ENCODE data around the gene RTTN.
"Not testable (repeated sequence)": the region's sequence is repeated elsewhere in the genome, so short reads cannot be mapped to it uniquely, and the experiment has no call there.

RTTN gene

GRCh38 chr18:70149156-70149555 is 56.3 kb downstream of the RTTN start:
- no peak for FAIRE-seq

- FAIRE-seq: no peak
These were observed 57.2 kb downstream of the RTTN start for GRCh38 chr18:70148039-70148938.

DNA sequence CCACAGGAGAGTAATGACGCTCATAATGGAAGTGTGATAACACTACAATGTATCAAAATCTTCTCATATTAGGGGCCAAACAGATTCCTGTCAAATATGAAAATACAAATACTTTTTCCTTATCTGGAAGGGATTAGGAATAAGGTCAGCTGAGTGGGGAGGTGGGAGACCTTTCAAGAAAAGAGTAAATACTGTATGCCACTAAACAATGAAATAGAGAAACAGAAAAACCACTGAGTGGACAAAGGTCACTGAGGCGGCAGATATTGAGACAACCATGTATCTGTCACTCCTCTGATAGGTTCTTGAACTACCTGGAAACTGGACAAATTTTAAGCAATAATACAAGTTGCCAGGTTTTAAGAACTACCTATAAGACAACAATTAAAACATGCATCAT is 59.3 kb downstream of the RTTN start:
- FAIRE-seq: no peak

GRCh38 chr18:70142001-70142400 is 63.5 kb downstream of the RTTN start:
- no peak for FAIRE-seq

DNA sequence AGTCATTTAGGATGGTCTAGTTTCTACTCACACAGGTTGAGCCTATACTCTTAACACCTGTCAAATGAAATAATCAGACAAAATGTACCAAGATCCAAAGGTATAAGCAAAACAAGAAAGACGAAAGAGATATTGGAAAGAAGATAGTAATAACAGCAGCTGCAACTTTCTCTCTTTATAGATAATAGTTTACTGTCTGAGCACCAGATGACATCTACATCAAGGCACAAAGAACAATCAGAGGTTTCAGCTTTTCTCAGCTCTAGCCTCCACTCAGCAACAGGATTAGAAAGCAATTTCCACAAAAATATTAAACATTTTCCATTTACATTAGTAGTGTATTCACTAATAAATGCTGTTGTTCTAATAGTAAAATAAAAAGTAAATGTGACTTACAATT is 66.3 kb downstream of the RTTN start:
- no peak for FAIRE-seq

GRCh38 chr18:70135604-70136003 is 69.9 kb downstream of the RTTN start:
- no peak for FAIRE-seq

GRCh38 chr18:70132999-70133398 is 72.5 kb downstream of the RTTN start:
- no peak for FAIRE-seq

- no peak for FAIRE-seq
These were observed 77.2 kb downstream of the RTTN start for GRCh38 chr18:70128271-70128670.

DNA sequence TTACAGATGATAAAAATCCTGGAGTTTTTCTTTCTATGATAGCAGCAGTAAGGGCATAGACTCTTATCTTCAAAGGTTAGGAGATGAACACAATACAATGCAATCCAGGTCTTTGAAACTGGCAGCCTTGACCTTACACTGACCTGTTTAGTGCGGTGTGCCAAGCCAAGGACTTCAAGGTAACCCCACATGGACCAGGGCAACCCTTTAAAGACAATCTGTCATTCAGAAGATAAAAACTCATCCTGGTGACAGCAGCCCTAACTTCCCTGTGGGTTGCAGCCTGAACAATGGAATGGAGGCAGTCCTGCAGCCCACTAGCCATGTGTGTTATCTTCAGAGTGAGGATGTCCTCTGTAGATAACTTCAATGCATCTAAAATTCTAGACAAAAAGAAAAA is 78.1 kb downstream of the RTTN start:
- FAIRE-seq: no peak

DNA sequence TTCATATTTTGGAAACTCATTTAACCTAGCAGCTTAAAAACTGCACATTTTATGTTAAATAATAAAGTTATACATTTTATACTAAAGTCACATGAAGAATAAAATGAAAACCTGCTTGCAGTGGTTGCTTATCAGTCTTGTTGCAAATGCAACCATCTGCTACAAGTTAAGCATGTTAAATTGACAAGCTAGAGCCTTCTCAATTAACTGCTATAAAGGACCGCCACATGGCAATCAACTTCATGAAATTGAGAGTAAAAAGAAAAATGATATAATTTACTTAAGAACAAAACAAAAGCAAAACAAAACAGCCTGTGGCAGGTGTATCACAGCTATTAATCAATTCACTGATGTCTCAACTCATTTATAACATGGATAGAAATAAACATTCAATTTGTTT is 78.7 kb downstream of the RTTN start:
- FAIRE-seq: no peak

- no peak for FAIRE-seq
These were observed 81.3 kb downstream of the RTTN start for GRCh38 chr18:70124139-70124538.

GRCh38 chr18:70121842-70122241 is 83.6 kb downstream of the RTTN start:
- FAIRE-seq: no peak

DNA sequence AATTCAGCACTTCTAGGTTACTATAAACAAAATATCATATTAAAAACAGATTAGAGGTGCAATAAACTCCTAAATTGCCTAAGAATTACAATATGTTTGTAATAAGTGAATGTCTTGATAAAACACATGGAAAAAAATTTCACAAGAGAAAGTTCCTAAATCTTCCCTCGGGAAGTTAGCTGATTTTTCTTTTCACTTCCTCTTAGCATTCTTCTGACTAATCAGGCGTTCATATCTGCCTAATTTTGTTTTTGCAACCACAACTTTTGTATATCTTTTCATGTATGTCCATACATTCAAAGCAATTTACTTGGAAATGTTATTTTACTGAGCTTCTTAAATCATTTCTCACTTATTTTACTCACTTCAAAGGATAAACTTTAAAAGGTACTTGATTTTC is 88.5 kb downstream of the RTTN start:
- no peak for FAIRE-seq

DNA sequence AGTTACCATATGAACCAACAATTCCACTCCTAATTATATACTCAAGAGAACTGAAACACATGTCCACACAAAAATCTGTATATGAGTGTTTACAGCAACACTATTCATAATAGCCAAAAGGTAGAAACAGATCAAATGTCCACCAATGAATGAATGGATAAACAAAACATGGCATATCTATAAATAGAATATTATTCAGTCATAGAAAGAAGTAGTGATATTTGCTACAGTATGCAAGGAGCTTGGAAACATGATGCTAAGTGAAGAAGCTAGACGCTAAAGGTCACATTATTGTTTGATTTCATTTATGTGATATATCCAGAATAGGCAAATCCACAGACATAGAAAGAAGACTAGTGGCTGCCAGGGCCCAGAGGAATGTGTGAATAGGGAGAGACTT is 92.0 kb downstream of the RTTN start:
- FAIRE-seq: no peak

- no peak for FAIRE-seq
These were observed 94.8 kb downstream of the RTTN start for GRCh38 chr18:70110678-70111077.

GRCh38 chr18:70107091-70107490 is 98.4 kb downstream of the RTTN start:
- no peak for FAIRE-seq

- not testable (repeated sequence) for FAIRE-seq
These were observed 102.6 kb downstream of the RTTN start for GRCh38 chr18:70102854-70103253.

DNA sequence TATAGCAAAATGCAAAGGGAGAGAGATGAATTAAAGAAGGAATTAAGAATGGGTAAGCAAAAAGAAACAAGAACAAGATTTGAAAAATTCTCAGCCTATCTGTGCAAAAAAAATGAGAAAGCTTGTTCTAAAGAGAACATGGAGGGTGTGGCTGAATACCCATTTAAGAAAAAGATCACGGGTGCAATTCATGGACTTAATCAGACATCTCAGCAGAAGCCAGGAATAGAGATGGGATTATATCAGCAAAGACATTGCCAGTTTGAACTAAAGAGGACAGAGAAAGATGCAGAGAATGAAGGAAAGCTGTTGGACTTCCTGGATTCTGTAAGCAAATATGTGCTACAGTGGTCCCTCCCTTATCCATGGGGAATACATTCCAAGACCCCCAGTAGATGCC is 115.6 kb downstream of the RTTN start:
- no peak for FAIRE-seq

DNA sequence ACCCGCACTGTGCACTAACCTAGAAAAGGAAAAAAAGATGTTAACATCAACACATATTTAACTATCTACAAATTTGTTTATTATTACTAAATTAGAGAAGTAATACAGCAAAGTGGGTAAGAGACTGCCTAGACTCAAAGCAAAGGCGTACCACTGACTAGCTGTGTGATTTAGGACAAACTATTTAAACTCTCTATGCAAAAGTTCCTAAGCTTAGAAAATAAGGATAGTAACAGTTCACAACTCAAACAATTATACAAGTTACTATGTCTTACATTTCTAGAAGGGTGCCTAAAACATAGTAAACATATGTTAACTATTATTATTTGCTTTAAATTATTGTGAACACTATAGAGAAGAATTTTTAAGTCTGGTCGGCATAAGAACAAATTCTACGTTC is 119.4 kb downstream of the RTTN start:
- no peak for FAIRE-seq

- no peak for FAIRE-seq
These were observed 119.8 kb downstream of the RTTN start for GRCh38 chr18:70085641-70086040.

DNA sequence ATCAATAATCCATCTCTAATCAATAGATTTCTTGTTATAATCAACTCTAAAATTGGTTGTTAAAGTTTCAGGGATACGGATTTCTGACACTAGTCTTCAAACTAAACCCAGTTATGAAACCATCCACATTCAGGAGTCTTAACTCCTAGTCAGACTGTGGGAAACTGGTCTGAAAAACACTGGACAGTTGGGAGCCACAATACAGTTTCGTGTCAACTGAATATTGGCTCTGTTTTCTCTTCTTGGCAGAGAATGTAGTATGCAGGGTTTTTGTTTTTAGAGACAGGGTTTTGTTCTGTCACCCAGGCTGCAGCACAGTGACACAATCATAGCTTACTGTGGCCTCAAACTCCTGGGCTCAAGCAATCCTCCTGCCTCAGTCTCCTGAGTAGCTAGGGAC is 123.1 kb downstream of the RTTN start:
- FAIRE-seq: no peak

DNA sequence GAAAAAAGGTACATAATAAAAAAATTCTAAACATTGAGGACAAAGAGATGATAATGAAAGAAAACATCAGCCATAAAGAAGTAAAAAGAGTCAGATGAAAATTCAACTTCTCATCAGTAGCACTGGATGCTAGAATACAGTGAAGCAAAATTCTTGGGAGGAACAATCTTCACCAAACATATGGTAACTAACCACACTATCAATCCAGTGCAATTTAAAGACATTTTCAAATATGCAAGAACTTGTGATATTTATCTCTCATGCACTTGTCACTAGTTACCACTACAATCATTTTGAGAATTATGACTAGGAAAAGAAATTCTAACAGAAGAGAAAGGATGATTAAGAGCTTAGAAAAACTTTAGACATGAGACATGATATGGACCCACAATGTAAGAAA is 127.4 kb downstream of the RTTN start:
- FAIRE-seq: no peak

DNA sequence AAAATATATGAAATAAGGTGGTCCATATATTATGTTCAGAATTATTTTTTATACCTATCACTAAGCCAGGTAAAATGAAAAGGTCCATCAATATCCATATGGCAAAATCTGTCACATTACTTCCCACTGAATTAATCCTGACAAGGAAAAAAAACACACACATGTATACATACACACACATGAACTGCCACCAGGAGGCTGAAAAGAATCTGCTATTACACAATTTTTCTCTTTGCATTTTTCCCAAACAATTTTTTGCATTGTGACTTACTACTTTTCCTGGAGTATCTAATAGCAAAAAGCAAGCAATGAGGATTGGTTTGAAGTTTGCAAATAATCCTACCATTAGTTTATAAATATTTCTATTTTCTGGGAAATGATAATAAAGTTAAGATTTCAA is 129.6 kb downstream of the RTTN start:
- FAIRE-seq: no peak

- FAIRE-seq: no peak
These were observed 131.4 kb downstream of the RTTN start for GRCh38 chr18:70074116-70074515.

- no peak for FAIRE-seq
These were observed 132.1 kb downstream of the RTTN start for GRCh38 chr18:70073432-70073831.
